ENCODE data around the gene TGM2. TPM values are rescaled to one million over a fixed set of nuclear protein-coding genes. Genes with fewer than 3 reads are reported as not detected.

TGM2 gene
- total and polyA plus RNA-seq, 9 of the 15 experiments (the other 6 are each of a cell fraction or from before 2014, with no cell fraction given), result 5.5 to 78.5 (median 37.6) TPM

GRCh38 chr20:38123021-38123587, 42.0 kb downstream of the TGM2 start (continued):
- TF ChIP-seq BCLAF1 (IDR thresholded peaks at IDR 0.05; ENCODE audit: borderline replicate concordance in 1 of 2, control insufficient read depth in 1 of 2, low read depth in 2 of 2, low read length in 1 of 2) (no peak), CCNT2 (IDR thresholded peaks at IDR 0.05; ENCODE audit: borderline replicate concordance, extremely low read depth, insufficient read length, low read depth, low read length) (no peak), RFX7 (CRISPR knock-in tag; IDR thresholded peaks at IDR 0.05) (no peak), RAD21 (CRISPR knock-in tag; conservative IDR thresholded peaks at IDR 0.05 in 1 of 2, IDR thresholded peaks at IDR 0.05 in 1 of 2) (no peak; a peak in 1 of 4 replicates), PRDM10 (IDR thresholded peaks at IDR 0.05; ENCODE audit: partially characterized antibody) (peak; percentile 67), KAT2B (IDR thresholded peaks at IDR 0.05; ENCODE audit: low read depth, low read length) (no peak), OTX1 (CRISPR knock-in tag; IDR thresholded peaks at IDR 0.05) (0 out of 2 replicates have a peak, but pooled peaks have one; percentile 58), PCBP1 (IDR thresholded peaks at IDR 0.05; ENCODE audit: low read depth, low read length, poor library complexity, severe bottlenecking) (no peak), ZBTB7A (IDR thresholded peaks at IDR 0.05; ENCODE audit: borderline replicate concordance, control insufficient read depth, low read depth, low read length) (0 out of 2 replicates have a peak, but pooled peaks have one; percentile 23), GTF2A2 (tag; IDR thresholded peaks at IDR 0.05) (no peak), GATAD2A (IDR thresholded peaks at IDR 0.05) (0 out of 2 replicates have a peak, but pooled peaks have one; percentile 45), PTRF (tag; IDR thresholded peaks at IDR 0.05) (no peak), SFPQ (IDR thresholded peaks at IDR 0.05; ENCODE audit: low read depth, low read length) (no peak), FOSL1 (tag; conservative IDR thresholded peaks at IDR 0.05) (peak; percentile 49; the same call in 1 of the 2 replicates), ZNF717 (CRISPR knock-in tag; IDR thresholded peaks at IDR 0.05) (no peak), POU5F1 (IDR thresholded peaks at IDR 0.05; ENCODE audit: borderline replicate concordance, low read depth, low read length, partially characterized antibody) (no peak), ZNF76 (CRISPR knock-in tag; IDR thresholded peaks at IDR 0.05; ENCODE audit: borderline replicate concordance) (no peak), E2F3 (CRISPR knock-in tag; IDR thresholded peaks at IDR 0.05) (no peak)
